KMS-11 (cell line): ENCODE data around the gene MACROD2.

Experiments used
- H2AFZ ChIP-seq: fragments of 200-600 bp; sonication (generic); 2 replicates; pipeline ENCODE4 v1.6.1; 2016; ENCODE audit warnings: antibody characterized with exemption, mixed run types, low read depth
- H3K27ac ChIP-seq: fragments of 200-600 bp; sonication (generic); 2 replicates; pipeline ENCODE4 v1.6.1; 2016; ENCODE audit warnings: mild to moderate bottlenecking, mixed run types
- H3K27me3 ChIP-seq: fragments of 200-600 bp; sonication (generic); 2 replicates; pipeline ENCODE4 v1.6.1; 2017; ENCODE audit warnings: mild to moderate bottlenecking, low read depth, mixed run types, moderate library complexity; ENCODE audit not compliant: insufficient read depth
- H3K36me3 ChIP-seq: fragments of 200-600 bp; sonication (generic); 2 replicates; pipeline ENCODE4 v1.6.1; 2017; ENCODE audit warnings: mild to moderate bottlenecking, mixed run types; ENCODE audit not compliant: insufficient read depth
- H3K4me1 ChIP-seq: fragments of 200-600 bp; sonication (generic); 2 replicates; pipeline ENCODE4 v1.6.1; 2016; ENCODE audit warnings: mild to moderate bottlenecking, low read depth, mixed run types; ENCODE audit not compliant: poor library complexity, severe bottlenecking
- H3K4me2 ChIP-seq: fragments of 200-600 bp; sonication (generic); 2 replicates; pipeline ENCODE4 v1.7.0; 2016; ENCODE audit warnings: mild to moderate bottlenecking, mixed run types
- H3K4me3 ChIP-seq: fragments of 200-600 bp; sonication (generic); IDR thresholded peaks from 2 replicates; pipeline ENCODE4 v1.6.1; 2017; ENCODE audit warnings: low read depth, low read length, mixed read lengths; ENCODE audit not compliant: insufficient read depth
- H3K79me2 ChIP-seq: fragments of 200-600 bp; sonication (generic); 2 replicates; pipeline ENCODE4 v1.6.1; 2016; ENCODE audit warnings: low read depth, mixed run types; ENCODE audit not compliant: insufficient read depth
- H3K9ac ChIP-seq: fragments of 200-600 bp; sonication (generic); 2 replicates; pipeline ENCODE4 v1.6.1; 2016; ENCODE audit warnings: mild to moderate bottlenecking, mixed run types
- H4K20me1 ChIP-seq: fragments of 200-600 bp; sonication (generic); 2 replicates; pipeline ENCODE4 v1.6.1; 2016; ENCODE audit warnings: mild to moderate bottlenecking, mixed run types; ENCODE audit not compliant: insufficient read depth
- TF ChIP-seq, protein P1 (sequence below): fragments of 200-600 bp; sonication (generic); conservative IDR thresholded peaks from 2 replicates; pipeline ENCODE4 v1.6.1; 2017; ENCODE audit warnings: low read depth, mild to moderate bottlenecking, antibody characterized with exemption, low read length, moderate library complexity, mixed read lengths

MACROD2 gene

DNA sequence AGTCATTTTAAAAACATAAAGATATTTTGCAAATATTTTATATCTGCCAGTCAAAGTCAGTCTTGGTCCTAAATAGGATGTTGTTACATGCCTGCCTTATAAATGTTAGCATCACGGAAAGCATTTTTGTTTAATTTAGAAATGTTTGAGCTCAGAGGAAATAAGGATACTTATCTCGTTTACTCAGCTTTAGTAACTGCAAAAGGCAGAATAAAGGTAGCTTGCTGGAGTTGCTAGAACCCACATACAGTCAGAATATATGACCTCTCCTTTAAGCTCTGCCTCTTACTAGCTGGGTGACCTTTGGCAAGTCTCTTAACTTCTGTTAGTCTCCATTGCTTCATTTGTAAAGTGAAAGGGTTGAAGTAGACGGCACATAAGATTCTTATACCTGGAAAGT, 1710.7 kb downstream of the MACROD2 start:
- TF ChIP-seq, protein P1, sequence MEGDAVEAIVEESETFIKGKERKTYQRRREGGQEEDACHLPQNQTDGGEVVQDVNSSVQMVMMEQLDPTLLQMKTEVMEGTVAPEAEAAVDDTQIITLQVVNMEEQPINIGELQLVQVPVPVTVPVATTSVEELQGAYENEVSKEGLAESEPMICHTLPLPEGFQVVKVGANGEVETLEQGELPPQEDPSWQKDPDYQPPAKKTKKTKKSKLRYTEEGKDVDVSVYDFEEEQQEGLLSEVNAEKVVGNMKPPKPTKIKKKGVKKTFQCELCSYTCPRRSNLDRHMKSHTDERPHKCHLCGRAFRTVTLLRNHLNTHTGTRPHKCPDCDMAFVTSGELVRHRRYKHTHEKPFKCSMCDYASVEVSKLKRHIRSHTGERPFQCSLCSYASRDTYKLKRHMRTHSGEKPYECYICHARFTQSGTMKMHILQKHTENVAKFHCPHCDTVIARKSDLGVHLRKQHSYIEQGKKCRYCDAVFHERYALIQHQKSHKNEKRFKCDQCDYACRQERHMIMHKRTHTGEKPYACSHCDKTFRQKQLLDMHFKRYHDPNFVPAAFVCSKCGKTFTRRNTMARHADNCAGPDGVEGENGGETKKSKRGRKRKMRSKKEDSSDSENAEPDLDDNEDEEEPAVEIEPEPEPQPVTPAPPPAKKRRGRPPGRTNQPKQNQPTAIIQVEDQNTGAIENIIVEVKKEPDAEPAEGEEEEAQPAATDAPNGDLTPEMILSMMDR = no peak
- no peak overlapping the region for H3K9ac ChIP-seq
- H3K27ac ChIP-seq = no peak overlapping the region
- no peaks in the 10 kb centered on the region for H4K20me1 ChIP-seq
- no peaks in the 10 kb centered on the region for H3K27me3 ChIP-seq
- no peaks in the 10 kb centered on the region for H3K4me1 ChIP-seq
- H3K4me2 ChIP-seq = no peak overlapping the region
- H3K4me3 ChIP-seq = no peak overlapping the region
- no peak overlapping the region for H2AFZ ChIP-seq
- H3K79me2 ChIP-seq = no peaks in the 10 kb centered on the region
- H3K36me3 ChIP-seq = no peaks in the 10 kb centered on the region

DNA sequence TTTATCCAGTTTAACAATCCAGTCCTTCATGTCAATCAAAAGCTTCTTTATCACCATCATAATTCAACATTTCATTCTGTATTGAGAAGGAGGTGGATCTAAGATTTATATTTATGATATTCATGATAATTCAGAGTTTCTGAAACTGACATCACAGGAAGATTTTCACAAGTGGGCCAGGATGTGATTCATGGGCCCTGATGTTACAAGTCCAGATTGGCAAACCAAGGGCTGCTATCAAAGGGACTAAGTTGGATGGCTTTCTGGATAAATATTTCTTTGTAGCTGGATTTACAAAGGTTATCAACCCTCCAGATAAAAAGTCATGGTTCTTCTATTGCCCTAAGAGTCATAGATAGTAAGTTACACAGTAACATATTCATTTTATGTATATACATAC, 1711.4 kb downstream of the MACROD2 start:
- no peaks in the 10 kb centered on the region for H3K4me1 ChIP-seq
- no peak overlapping the region for H3K27ac ChIP-seq
- H3K79me2 ChIP-seq = no peaks in the 10 kb centered on the region
- H3K9ac ChIP-seq = no peak overlapping the region
- no peaks in the 10 kb centered on the region for H4K20me1 ChIP-seq
- no peaks in the 10 kb centered on the region for H3K36me3 ChIP-seq
- TF ChIP-seq, protein P1 = no peak
- H3K4me3 ChIP-seq = no peak overlapping the region
- no peak overlapping the region for H2AFZ ChIP-seq
- no peak overlapping the region for H3K4me2 ChIP-seq
- no peaks in the 10 kb centered on the region for H3K27me3 ChIP-seq

- no peaks in the 10 kb centered on the region for H3K36me3 ChIP-seq
- H3K79me2 ChIP-seq = no peaks in the 10 kb centered on the region
- H3K4me3 ChIP-seq = no peak overlapping the region
- H3K4me2 ChIP-seq = no peak overlapping the region
- H3K27me3 ChIP-seq = no peaks in the 10 kb centered on the region
- TF ChIP-seq, protein P1 = no peak; the same call in 1 of the 2 replicates
- no peak overlapping the region for H2AFZ ChIP-seq
- H4K20me1 ChIP-seq = no peaks in the 10 kb centered on the region
- H3K9ac ChIP-seq = no peak overlapping the region
- no peaks in the 10 kb centered on the region for H3K4me1 ChIP-seq
- H3K27ac ChIP-seq = no peak overlapping the region
Measured at GRCh38 chr20:15708984-15709598, 1713.8 kb downstream of the MACROD2 start.

DNA sequence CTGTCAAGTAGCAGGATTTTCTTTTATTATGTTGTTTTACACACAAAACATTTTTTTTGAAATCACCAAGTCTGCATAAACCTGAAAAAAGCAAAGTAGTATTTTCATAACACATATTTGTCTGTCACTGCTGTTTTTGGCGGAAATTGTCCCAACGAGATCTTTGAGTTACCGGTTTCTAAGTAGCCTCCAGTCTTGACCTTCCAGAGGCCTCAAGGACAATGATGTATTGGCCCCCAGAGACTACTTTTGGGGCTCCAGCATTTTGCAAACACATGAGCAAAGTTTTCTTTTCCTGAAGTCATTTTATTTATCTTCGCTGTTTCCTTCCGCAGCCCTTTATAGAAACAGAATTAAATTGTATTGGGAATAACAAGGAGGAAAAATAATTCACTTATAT, 1715.3 kb downstream of the MACROD2 start:
- no peak overlapping the region for H3K9ac ChIP-seq
- H3K4me1 ChIP-seq = no peaks in the 10 kb centered on the region
- no peak overlapping the region for H2AFZ ChIP-seq
- H3K79me2 ChIP-seq = no peaks in the 10 kb centered on the region
- H3K36me3 ChIP-seq = no peaks in the 10 kb centered on the region
- TF ChIP-seq, protein P1 = no peak
- H3K27me3 ChIP-seq = no peaks in the 10 kb centered on the region
- H3K4me2 ChIP-seq = no peak overlapping the region
- H3K27ac ChIP-seq = no peak overlapping the region
- H3K4me3 ChIP-seq = no peak overlapping the region
- H4K20me1 ChIP-seq = no peaks in the 10 kb centered on the region
